ENCODE measurements around the gene PPP1CC. TPM values are rescaled to one million over a fixed set of nuclear protein-coding genes. Genes with fewer than 3 reads are reported as not detected.

PPP1CC gene
- 43.1 and 59.7 TPM in 2 replicates for polyA plus RNA-seq

GRCh38 chr12:110742718-110743570 is at the start of gene PPP1CC:
PPP1CC (minus strand) TSS chr12:110742891; CDS start chr12:110742707, 184 bp downstream.

DNA sequence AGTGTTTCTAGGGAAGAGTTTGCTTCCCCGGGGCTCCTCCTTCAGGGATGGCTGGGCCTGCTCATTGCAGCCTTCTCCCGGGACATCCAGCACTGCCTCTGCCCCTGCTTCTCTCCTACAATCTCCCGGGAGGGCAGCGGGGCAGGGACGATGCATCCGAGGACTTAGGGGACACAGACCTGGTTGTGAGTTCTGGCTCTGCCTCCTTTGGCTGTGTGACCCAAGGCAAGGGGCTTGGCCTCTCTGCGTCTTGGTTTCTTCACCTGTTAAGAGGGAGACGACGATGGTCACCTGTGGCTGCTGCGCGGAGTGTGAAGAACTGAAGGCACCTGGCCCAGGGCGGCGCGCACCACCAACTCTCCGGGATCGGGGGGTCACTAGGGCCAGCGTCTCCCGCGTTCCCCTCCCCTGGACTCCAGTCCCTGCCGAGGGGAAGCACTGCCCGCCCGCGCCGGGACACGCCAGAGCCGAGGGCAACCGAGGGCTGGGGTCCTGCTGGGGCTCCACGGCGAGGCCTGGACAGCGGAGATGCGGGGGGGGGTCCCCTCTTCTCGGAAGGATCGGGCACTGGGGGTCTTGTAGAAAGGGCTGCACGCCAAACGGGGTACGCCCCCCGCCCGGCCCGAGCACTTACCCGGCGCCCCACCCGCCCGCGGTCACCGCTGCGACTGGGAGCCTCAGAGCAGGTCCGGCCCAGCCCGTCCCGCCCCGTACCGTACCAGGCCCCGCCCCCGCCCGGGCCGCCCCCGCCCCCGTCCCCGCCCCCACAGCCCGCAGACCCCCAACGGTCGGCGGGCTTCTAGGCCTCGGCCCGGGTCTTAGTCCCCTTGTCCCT is 54.0 kb downstream of the PPP1CC start, which contains the start of gene HVCN1:
HVCN1 (minus strand) TSS at position 670 of the 835 bp plus-strand sequence. CDS start 5,870 bp downstream, outside the sequence.

Other genes with a start within 250 kb of the PPP1CC start
- 561 and 578 TPM in 2 replicates for gene VPS29, start 240.8 kb downstream of the PPP1CC start, polyA plus RNA-seq
- gene RAD9B, start 240.6 kb downstream of the PPP1CC start, polyA plus RNA-seq: not detected in 2 replicates
- gene PPTC7, start 159.6 kb downstream of the PPP1CC start, polyA plus RNA-seq: 27.5 and 28.5 TPM in 2 replicates
- 12.0 and 13.8 TPM in 2 replicates for gene TCTN1, start 128.8 kb downstream of the PPP1CC start, polyA plus RNA-seq
- 0.50 and 1.2 TPM in 2 replicates for gene HVCN1, start 53.8 kb downstream of the PPP1CC start, polyA plus RNA-seq
- gene CCDC63, start 104.1 kb upstream of the PPP1CC start, polyA plus RNA-seq: not detected in 2 replicates
- not detected in 2 replicates for gene MYL2, start 177.7 kb upstream of the PPP1CC start, polyA plus RNA-seq

Measured in Purkinje cell (primary cell).